ENCODE measurements around the gene USP35. TPM values are rescaled to one million over a fixed set of nuclear protein-coding genes. Genes with fewer than 3 reads are reported as not detected.

Gene USP35
- total RNA-seq, 1 experiment from 2014 or later = 6.0 TPM

- ChIA-PET CTCF (no interaction called here), RAD21 (ENCODE audit: low non-redundant PET in 1 of 2, low total read pairs in 2 of 2, uncharacterized antibody in 2 of 2, unreplicated experiment in 2 of 2) (no interaction called here), POLR2A (no interaction called here)
- no peaks in the 10 kb centered on the region for H3K4me1 ChIP-seq (ENCODE audit: control insufficient read depth in 1 of 2, insufficient read depth in 2 of 2, low read length in 2 of 2)
- BruUV-seq (replicated peaks) = no TSS peak
- H3K36me3 ChIP-seq (ENCODE audit: control insufficient read depth in 1 of 2, insufficient read depth in 2 of 2, low read length in 2 of 2) = no peaks in the 10 kb centered on the region
- no peak overlapping the region for H3K27ac ChIP-seq (ENCODE audit: low read depth, low read length)
- no peak for ATAC-seq
- no peaks in the 10 kb centered on the region for H4K20me1 ChIP-seq (ENCODE audit: insufficient read depth)
- no peaks in the 10 kb centered on the region for H3K79me2 ChIP-seq (ENCODE audit: insufficient read depth, low read length)
- DNase-seq (ENCODE audit: low read depth, low spot score) = no peak
- H3K4me3 ChIP-seq (replicated peaks in 1 of 2; ENCODE audit: low read depth in 1 of 2, low read length in 2 of 2) = no peak overlapping the region
- no peaks in the 10 kb centered on the region for H3K9me3 ChIP-seq (ENCODE audit: control insufficient read depth in 1 of 2, insufficient read depth in 1 of 2, low read depth in 1 of 2, low read length in 2 of 2)
- H3K27me3 ChIP-seq (ENCODE audit: insufficient read depth, low read length) = no peaks in the 10 kb centered on the region
- no peak overlapping the region for H3K4me2 ChIP-seq (ENCODE audit: low read length)
- no peaks in the 10 kb centered on the region for H3K9me2 ChIP-seq (ENCODE audit: insufficient read depth)
- intact Hi-C loops (cut with micrococcal nuclease) = no loop called here
- H2AFZ ChIP-seq (ENCODE audit: low read depth, low read length, poor library complexity, severe bottlenecking) = no peak overlapping the region
- TF ChIP-seq FOSL1 (IDR thresholded peaks at IDR 0.05; ENCODE audit: low read depth) (no peak), RAD21 (IDR thresholded peaks at IDR 0.05; ENCODE audit: low read depth) (no peak), CEBPB (IDR thresholded peaks at IDR 0.05; ENCODE audit: low read depth) (no peak), YY1 (IDR thresholded peaks at IDR 0.05; ENCODE audit: extremely low read depth, insufficient replicate concordance, low read depth, low read length) (no peak), POLR2A (IDR thresholded peaks at IDR 0.05; ENCODE audit: borderline replicate concordance, extremely low read depth, insufficient read depth, insufficient read length) (no peak), SP1 (IDR thresholded peaks at IDR 0.05; ENCODE audit: low read depth) (no peak), CBX3 (IDR thresholded peaks at IDR 0.05; ENCODE audit: low read depth) (no peak), ELF1 (IDR thresholded peaks at IDR 0.05; ENCODE audit: borderline replicate concordance, low read depth) (no peak), ZNF274 (IDR thresholded peaks at IDR 0.05; ENCODE audit: low read depth, low read length) (no peak), SRF (IDR thresholded peaks at IDR 0.05; ENCODE audit: low read depth) (no peak), TCF7L2 (IDR thresholded peaks at IDR 0.05; ENCODE audit: borderline replicate concordance, extremely low read depth, insufficient read depth, insufficient read length) (no peak), EZH2phosphoT487 (IDR thresholded peaks at IDR 0.05; ENCODE audit: borderline replicate concordance) (no peak), SIN3A (IDR thresholded peaks at IDR 0.05; ENCODE audit: low read depth) (no peak), JUND (IDR thresholded peaks at IDR 0.05) (no peak), ATF3 (IDR thresholded peaks at IDR 0.05) (no peak), EZH2 (IDR thresholded peaks at IDR 0.05) (no peak)
- no peak overlapping the region for H3K9ac ChIP-seq (ENCODE audit: low read length)
Observed at GRCh38 chr11:78257654-78258053, 68.9 kb downstream of the USP35 start.
